Measurements from ENCODE around the gene ELOVL2. TPM values are rescaled to one million over a fixed set of nuclear protein-coding genes. Genes with fewer than 3 reads are reported as not detected.

The ELOVL2 gene
- total RNA-seq, 4 donors from 2014 or later: 0.40 to 0.87 (median 0.62) TPM; not detected in 1

DNA sequence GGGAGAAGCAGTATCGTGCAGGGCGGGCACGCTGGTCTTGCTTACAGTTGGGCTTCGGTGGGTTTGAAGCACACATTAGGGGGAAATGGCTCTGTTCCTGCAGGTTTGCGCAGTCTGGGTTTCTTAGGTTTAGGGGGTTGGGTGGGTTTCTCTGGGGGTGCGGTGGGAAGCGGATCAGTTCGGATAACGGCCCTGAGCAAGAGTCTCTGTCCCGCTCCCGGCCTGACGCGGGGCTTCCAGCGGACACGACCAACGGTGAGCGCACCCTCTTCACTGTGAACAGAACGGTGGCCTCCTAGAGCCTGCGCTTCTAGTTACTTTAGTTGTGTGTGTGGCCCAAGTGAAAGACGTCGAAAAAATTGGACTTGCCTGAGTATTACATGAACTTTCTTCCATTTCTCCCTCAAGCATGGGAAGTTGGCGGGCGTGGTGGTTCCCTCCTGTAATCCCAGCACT is 635 bp upstream of the ELOVL2 start:
- Histone ChIP-seq H3K27ac (no peak overlapping the region), H3K9me3 (peaks cover 0 to 7% (median 0%) of the 10 kb centered on the region in 3 donors), H3K27me3 (peaks cover 96% of the 10 kb centered on the region), H3K4me3 (peak overlapping the region in 1 of 2 donors; percentile 62), H3K4me1 (peaks cover 0 to 15% (median 3%) of the 10 kb centered on the region in 3 donors), H3K36me3 (no peaks in the 10 kb centered on the region)
- 100% methylated on average over 1 of the region's 23 CpGs; no CpG with 5 or more reads in 1 of the 2 donors for WGBS, 2 donors (ENCODE audit: low coverage in 1 of 2)
- no peak for ATAC-seq
- TF ChIP-seq POLR2AphosphoS5 (IDR thresholded peaks at IDR 0.05): no peak

DNA sequence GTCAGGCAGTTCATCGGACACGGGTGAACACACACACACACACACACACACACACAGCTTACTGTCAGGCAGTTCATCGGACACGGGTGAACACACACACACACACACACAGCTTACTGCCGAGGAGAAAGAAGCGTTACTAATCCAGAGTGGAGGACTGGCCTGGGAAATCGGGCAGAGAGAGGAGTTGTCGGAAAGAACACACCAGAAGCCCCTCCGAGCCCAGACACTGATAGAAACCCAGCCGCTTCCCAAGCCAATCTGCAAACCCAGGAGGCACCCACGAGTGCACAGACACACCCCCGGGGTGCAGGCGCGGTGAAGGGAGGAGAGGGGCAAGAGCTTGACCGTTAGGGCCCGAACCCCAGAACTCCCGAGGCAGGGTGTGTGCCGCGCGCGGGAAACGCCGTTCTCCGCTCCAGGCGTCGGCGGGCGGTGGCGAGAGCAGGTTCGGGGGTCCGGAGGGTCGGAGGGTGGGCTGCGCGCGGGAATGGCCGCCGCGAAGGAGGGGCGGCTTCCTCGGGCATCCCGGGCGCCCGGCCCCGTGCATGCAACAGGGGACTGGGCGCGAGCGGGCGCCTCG is 636 bp downstream of the ELOVL2 start:
- H3K4me3 ChIP-seq: peak overlapping the region; percentile 17 to 62
- TF ChIP-seq, protein P1, sequence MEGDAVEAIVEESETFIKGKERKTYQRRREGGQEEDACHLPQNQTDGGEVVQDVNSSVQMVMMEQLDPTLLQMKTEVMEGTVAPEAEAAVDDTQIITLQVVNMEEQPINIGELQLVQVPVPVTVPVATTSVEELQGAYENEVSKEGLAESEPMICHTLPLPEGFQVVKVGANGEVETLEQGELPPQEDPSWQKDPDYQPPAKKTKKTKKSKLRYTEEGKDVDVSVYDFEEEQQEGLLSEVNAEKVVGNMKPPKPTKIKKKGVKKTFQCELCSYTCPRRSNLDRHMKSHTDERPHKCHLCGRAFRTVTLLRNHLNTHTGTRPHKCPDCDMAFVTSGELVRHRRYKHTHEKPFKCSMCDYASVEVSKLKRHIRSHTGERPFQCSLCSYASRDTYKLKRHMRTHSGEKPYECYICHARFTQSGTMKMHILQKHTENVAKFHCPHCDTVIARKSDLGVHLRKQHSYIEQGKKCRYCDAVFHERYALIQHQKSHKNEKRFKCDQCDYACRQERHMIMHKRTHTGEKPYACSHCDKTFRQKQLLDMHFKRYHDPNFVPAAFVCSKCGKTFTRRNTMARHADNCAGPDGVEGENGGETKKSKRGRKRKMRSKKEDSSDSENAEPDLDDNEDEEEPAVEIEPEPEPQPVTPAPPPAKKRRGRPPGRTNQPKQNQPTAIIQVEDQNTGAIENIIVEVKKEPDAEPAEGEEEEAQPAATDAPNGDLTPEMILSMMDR (IDR thresholded peaks at IDR 0.05): no peak
- no peak for TF ChIP-seq POLR2A (IDR thresholded peaks at IDR 0.05)
- TF ChIP-seq POLR2AphosphoS5 (IDR thresholded peaks at IDR 0.05): no peak
- no peak for TF ChIP-seq EP300 (IDR thresholded peaks at IDR 0.05)

DNA sequence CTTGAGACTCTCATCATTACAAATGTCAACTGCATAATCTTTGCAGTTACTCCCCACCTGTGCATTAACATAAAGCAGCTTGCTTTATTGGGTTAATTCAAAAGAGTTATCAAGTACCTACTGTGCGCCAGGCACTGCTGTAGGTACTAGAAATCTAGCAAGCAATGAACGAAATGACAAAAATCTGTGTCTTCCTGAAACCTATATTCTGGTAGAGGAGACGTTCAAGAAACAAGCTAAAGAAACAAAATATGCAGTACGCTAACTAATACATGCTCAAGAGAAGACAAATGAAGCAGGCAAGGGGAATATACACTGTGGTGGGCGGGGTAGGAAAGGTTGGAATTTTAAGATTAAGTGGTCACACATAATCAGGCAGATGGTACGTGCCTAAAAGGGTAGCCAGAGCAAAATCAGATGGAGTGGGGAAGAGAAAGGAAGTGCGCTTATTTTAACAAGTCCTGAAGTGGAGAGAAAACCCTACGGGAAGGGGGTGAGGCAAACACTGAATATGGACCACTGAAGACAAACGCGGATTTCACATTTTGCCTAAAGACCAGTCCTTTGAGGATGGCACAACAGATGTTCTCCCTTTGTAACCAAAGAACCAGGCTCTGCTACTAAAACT is 1.2 kb downstream of the ELOVL2 start:
- no peak overlapping the region for H3K27ac ChIP-seq
- peaks cover 0 to 7% (median 0%) of the 10 kb centered on the region in 3 donors for H3K9me3 ChIP-seq
- H3K4me3 ChIP-seq: peak overlapping the region in 1 of 2 donors; percentile 62
- no peak for TF ChIP-seq EP300 (IDR thresholded peaks at IDR 0.05)
- TF ChIP-seq, protein P1 (IDR thresholded peaks at IDR 0.05): no peak
- no peak for TF ChIP-seq POLR2A (IDR thresholded peaks at IDR 0.05)
- no peak for TF ChIP-seq POLR2AphosphoS5 (IDR thresholded peaks at IDR 0.05)
- no peak for ATAC-seq
- H3K27me3 ChIP-seq: peaks cover 80% of the 10 kb centered on the region
- no peaks in the 10 kb centered on the region for H3K36me3 ChIP-seq
- H3K4me1 ChIP-seq: peaks cover 0 to 15% (median 3%) of the 10 kb centered on the region in 3 donors
- 51 to 53% methylated on average over 10 of the region's 10 CpGs for WGBS, 2 donors (ENCODE audit: low coverage in 1 of 2)

More for the DNA sequence above, 636 bp downstream of the ELOVL2 start:
- Histone ChIP-seq H3K27me3 (peaks cover 86% of the 10 kb centered on the region), H3K36me3 (no peaks in the 10 kb centered on the region), H3K4me1 (peaks cover 0 to 15% (median 3%) of the 10 kb centered on the region in 3 donors), H3K27ac (no peak overlapping the region), H3K9me3 (peaks cover 0 to 7% (median 0%) of the 10 kb centered on the region in 3 donors)
- WGBS, 2 donors (ENCODE audit: low coverage in 1 of 2): 0 to 10% methylated on average over 1 to 2 of the region's 49 CpGs
- no peak for ATAC-seq

DNA sequence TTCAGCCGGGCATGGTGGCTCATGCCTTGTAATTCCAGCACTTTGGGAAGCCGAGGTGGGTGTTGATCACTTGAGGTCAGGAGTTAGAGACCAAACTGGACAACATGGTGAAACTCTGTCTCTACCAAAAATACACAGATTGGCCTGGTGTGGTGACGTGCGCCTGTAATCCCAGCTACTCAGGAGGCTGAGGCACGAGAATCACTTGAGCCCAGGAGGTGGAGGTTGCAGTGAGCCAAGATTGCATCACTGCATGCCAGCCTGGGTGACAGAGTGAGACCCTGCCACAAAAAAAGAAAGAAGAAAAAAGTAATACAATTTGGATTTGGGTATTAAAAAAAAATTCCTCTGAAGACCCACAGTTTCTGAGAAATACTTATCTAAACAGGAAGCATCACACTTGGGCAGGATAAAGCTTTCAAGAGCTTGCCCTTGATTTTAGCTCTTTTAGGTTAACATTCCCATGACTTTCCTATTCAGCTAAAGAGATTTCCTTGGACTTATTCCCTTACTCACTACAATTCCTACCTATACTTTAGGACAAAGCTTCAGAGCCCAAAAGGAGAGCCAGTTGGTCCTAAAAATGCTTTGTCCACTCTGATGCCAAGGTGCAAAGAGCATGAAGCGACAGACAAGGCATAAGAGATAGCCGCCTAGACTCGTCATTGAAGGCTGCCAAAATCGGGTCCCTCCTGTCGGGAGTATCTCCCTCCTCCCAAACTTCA is 1.9 kb downstream of the ELOVL2 start:
- 60 to 69% methylated on average over 3 to 8 of the region's 10 CpGs for WGBS, 2 donors (ENCODE audit: low coverage in 1 of 2)
- H3K27ac ChIP-seq: no peak overlapping the region
- TF ChIP-seq EP300 (IDR thresholded peaks at IDR 0.05) (no peak), POLR2AphosphoS5 (IDR thresholded peaks at IDR 0.05) (no peak), POLR2A (IDR thresholded peaks at IDR 0.05) (no peak)
- TF ChIP-seq, protein P1 (IDR thresholded peaks at IDR 0.05): no peak
- no peak overlapping the region for H3K4me3 ChIP-seq
- H3K4me1 ChIP-seq: peaks cover 0 to 15% (median 3%) of the 10 kb centered on the region in 3 donors
- peaks cover 74% of the 10 kb centered on the region for H3K27me3 ChIP-seq
- no peak for ATAC-seq
- H3K9me3 ChIP-seq: peaks cover 0 to 7% (median 0%) of the 10 kb centered on the region in 3 donors
- no peaks in the 10 kb centered on the region for H3K36me3 ChIP-seq

DNA sequence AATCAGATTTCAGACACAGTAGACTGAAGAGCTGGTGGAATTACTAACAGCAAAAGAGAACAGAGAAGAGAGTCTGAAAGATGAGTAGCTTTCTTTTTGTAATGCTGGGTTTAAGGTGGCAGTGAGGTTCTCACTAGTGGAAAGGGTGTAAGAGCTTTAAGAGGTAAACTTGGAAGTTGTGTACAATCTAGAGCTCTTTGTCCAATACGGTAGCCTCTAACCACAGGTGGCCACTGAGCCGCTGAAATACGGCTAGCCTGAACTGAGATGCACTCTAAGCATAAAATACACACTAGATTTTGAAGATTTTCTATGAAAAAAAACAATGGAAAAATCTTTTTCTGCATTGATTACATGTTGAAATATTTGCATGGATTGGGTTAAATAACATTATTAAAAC is 4.0 kb downstream of the ELOVL2 start:
- 82 to 87% methylated on average over 3 of the region's 3 CpGs for WGBS, 2 donors (ENCODE audit: low coverage in 1 of 2)
- H3K27ac ChIP-seq: no peak overlapping the region
- peaks cover 59% of the 10 kb centered on the region for H3K27me3 ChIP-seq
- H3K9me3 ChIP-seq: peaks cover 0 to 7% (median 0%) of the 10 kb centered on the region in 3 donors
- H3K4me3 ChIP-seq: no peak overlapping the region
- peaks cover 0 to 15% (median 3%) of the 10 kb centered on the region in 3 donors for H3K4me1 ChIP-seq
- TF ChIP-seq, protein P1 (IDR thresholded peaks at IDR 0.05): no peak
- TF ChIP-seq POLR2A (IDR thresholded peaks at IDR 0.05) (no peak), POLR2AphosphoS5 (IDR thresholded peaks at IDR 0.05) (no peak), EP300 (IDR thresholded peaks at IDR 0.05) (no peak)
- ATAC-seq: no peak
- H3K36me3 ChIP-seq: no peaks in the 10 kb centered on the region
